Glomerular visceral epithelial cell (primary cell): Measurements from ENCODE around the gene TMEM245.
A peak's percentile ranks its signal among the peaks of the same experiment; 100 is the strongest.

Experiments
- DNase-seq: peaks from one replicate; pipeline ENCODE4 v3.0.0-alpha.2; 2016; ENCODE audit errors: extremely low spot score

TMEM245 gene

GRCh38 chr9:109101202-109101595 lies 18.5 kb downstream of the TMEM245 start:
- no peak for DNase-seq

GRCh38 chr9:109100543-109101201 lies 19.1 kb downstream of the TMEM245 start:
- DNase-seq = no peak

DNA sequence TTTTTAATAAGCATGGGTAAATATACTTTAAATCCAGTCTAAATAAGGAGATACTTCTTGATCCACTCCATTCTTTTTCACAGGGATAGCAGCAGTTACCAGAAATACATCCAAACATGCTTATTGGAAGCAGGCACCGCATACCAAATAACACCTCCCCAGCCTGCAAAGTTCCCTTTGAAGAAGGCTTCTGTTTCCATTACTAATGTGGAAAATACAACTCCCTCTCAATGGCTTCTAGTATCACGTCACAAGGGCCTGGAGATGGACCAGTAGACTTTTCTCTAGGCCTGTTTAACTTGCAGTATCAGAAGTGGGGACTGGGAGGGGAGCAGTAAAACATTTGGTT lies 20.8 kb downstream of the TMEM245 start:
- no peak for DNase-seq

GRCh38 chr9:109098171-109098959 lies 21.4 kb downstream of the TMEM245 start:
- peak; percentile 52 for DNase-seq

GRCh38 chr9:109097146-109097545 lies 22.6 kb downstream of the TMEM245 start:
- no peak for DNase-seq

DNA sequence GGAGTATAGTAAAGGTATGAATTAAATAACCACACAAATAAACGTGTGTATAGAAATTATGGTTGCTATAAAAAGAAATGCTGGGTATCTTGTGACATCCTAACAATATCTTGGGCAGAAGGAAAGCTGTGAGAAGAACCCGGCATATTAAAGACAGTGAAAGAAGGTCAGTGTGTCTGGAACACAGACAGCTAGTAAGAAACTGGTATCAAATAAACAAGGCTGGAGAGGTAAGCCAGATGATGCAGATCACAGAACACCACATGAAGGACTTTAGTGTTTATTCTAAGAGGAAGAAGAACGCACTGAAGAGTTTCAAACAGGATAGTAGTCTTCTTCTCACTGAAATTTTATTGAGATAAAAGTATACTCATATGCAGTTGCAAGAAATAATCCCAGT lies 24.4 kb downstream of the TMEM245 start:
- no peak for DNase-seq

- DNase-seq = no peak
Measured at GRCh38 chr9:109094268-109094667, 25.5 kb downstream of the TMEM245 start.

- no peak for DNase-seq
Measured at GRCh38 chr9:109092587-109092986, 27.2 kb downstream of the TMEM245 start.

DNA sequence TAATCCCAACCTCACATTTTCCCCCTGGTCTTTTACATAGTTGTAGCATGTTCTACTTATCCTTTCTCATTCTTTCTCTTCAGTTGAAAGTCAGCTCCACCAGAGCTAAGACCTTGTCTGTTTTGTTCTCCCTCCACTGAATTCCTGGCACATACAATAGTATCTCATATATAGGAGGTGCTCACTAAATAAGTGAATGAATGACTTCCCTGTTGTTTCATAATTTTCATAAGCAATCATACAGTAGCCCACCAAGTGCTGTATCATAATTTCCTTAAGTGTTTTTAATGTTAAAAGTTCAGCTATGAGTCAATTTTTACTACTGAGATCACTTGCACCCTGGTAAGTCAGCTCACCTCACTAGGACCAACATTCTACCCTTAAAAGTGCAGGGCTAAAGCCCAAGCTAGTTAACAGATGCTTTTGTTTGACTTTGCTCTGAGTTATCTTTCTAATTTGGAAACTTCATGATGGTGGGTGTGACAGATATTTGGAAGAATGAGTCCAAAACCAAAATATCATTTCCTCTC lies 27.6 kb downstream of the TMEM245 start:
- DNase-seq = no peak

DNA sequence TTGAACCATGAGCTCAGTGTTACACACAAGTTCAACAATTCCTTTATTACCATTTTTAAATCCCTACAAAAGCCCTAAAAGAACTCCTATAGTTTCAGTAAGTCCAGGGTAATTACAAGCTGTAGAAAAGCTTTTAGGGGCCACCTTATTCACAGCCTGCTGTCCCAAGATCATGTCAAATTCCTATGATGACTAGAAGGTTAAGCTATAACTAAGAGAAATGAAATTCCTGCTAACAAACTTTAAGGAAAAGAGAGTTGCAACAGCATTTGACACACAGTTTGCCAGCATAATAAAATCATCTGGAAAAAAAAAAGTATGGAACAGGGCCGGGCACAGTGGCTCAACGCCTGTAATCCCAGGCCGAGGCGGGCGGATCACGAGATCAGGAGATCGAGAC lies 31.5 kb downstream of the TMEM245 start:
- no peak for DNase-seq

GRCh38 chr9:109087795-109088194 lies 32.0 kb downstream of the TMEM245 start:
- no peak for DNase-seq

GRCh38 chr9:109086221-109086620 lies 33.5 kb downstream of the TMEM245 start:
- no peak for DNase-seq

DNA sequence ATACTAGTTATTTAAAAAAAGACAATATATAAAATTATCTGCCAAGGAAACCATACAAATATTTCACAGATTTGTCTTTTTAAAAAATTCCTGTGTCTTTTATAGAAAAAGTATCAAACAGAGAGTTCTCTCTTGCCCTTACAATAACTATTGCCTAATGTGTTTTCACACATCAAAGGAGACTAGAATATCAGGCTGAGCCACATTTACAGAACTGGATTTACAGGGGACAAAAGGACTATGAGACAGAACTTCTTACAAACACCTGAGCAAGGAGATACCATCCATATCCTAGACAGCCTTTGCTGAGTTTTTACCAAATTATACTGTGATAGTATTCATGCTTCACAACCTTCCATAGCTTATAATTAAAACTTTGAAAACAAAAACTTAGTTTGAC lies 34.2 kb downstream of the TMEM245 start:
- no peak for DNase-seq

- no peak for DNase-seq
Measured at GRCh38 chr9:109083813-109084405, 35.8 kb downstream of the TMEM245 start.

GRCh38 chr9:109083141-109083540 lies 36.6 kb downstream of the TMEM245 start:
- no peak for DNase-seq

GRCh38 chr9:109082091-109082620 lies 37.6 kb downstream of the TMEM245 start:
- no peak for DNase-seq

GRCh38 chr9:109074236-109074889 lies 45.4 kb downstream of the TMEM245 start:
- DNase-seq = no peak

- DNase-seq = no peak
Measured at GRCh38 chr9:109072821-109073435, 46.8 kb downstream of the TMEM245 start.

GRCh38 chr9:109072133-109072692 lies 47.5 kb downstream of the TMEM245 start:
- no peak for DNase-seq

GRCh38 chr9:109068764-109069163 lies 51.0 kb downstream of the TMEM245 start:
- DNase-seq = no peak

DNA sequence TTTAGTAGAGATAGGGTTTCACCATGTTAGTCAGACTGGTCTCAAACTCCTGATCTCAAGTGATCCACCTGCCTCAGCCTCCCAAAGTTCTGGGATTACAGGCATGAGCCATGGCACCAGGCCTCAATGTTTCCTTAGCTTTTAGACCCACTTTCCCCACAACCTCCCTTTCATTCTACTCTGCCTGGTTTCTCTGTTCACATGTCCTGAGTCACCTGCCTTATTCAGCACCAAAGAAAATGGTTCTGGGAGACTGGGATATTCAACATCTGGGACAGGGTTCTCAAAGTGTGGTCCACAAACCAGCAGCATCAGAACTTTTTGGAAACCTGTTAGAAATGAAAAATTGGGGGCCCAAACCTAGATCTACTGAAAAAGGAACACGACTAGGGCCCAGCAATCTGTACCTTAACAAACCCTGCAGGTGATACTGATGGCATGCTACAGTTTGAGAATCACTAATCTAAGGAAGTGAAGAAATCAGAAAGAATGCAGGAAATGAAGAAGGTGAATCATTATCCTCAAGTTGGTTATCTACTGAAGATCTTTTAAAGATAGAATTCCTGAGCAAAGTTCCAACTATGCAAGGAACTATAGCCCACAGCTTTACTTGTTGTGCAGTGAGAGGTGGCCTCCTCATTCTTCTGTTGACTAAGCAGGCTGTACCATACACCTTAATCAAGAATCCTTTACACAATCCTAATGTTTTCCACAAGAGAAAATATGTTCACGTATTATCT lies 54.6 kb downstream of the TMEM245 start:
- DNase-seq = peak; percentile 60
